Measurements from ENCODE around the gene PMEPA1.
A peak's percentile ranks its signal among the peaks of the same experiment; 100 is the strongest.

GRCh38 chr20:57709823-57710799 lies at the start of gene PMEPA1:
- TF ChIP-seq CHD2 (IDR thresholded peaks at IDR 0.05; ENCODE audit: borderline replicate concordance, low read depth, low read length) (no peak), PAX5 (IDR thresholded peaks at IDR 0.05; ENCODE audit: borderline replicate concordance, low read depth, low read length) (0 out of 2 replicates have a peak, but pooled peaks have one; percentile 12), POLR2A (IDR thresholded peaks at IDR 0.05; ENCODE audit: low read depth, low read length) (no peak; the same call in 1 of the 2 replicates), POLR2AphosphoS5 (IDR thresholded peaks at IDR 0.05; ENCODE audit: low read length) (no peak), CTCF (IDR thresholded peaks at IDR 0.05 in 2 of 3, conservative IDR thresholded peaks at IDR 0.05 in 1 of 3; ENCODE audit: control insufficient read depth in 2 of 3, extremely low read depth in 1 of 3, insufficient read depth in 1 of 3, low read depth in 3 of 3, low read length in 3 of 3) (no peak)
